Neural cell (in vitro differentiated cells): Measurements from ENCODE around the gene GADL1. TPM values are rescaled to one million over a fixed set of nuclear protein-coding genes. Genes with fewer than 3 reads are reported as not detected.

Experiments
- H2AFZ ChIP-seq: fragments of 200-600, 300-800 bp; sonication (generic), shearing (Covaris generic); 2 replicates; pipeline ENCODE4 v1.6.0; 2014; ENCODE audit warnings: low read depth, mild to moderate bottlenecking, antibody characterized with exemption, low read length, moderate library complexity
- H3F3A ChIP-seq: fragments of 200-600 bp; shearing (Covaris generic); 2 replicates; pipeline ENCODE4 v1.6.1; 2016; ENCODE audit warnings: mild to moderate bottlenecking, moderate library complexity, mixed read lengths, antibody characterized with exemption, low read length; ENCODE audit not compliant: insufficient read depth, poor library complexity, severe bottlenecking
- H3K27ac ChIP-seq: fragments of 200-600, 300-800 bp; sonication (generic), shearing (Covaris generic); 2 replicates; pipeline ENCODE4 v1.5.1; 2014; ENCODE audit warnings: mild to moderate bottlenecking, low read length, moderate library complexity
- H3K27me3 ChIP-seq: fragments of 300-800, 200-600 bp; sonication (generic), shearing (Covaris generic); 2 replicates; pipeline ENCODE4 v1.6.0; 2014; ENCODE audit warnings: mild to moderate bottlenecking, low read depth, low read length, moderate library complexity; ENCODE audit not compliant: insufficient read depth
- H3K36me3 ChIP-seq: fragments of 300-800, 200-600 bp; sonication (generic), shearing (Covaris generic); 2 replicates; pipeline ENCODE4 v1.5.1; 2014; ENCODE audit warnings: mild to moderate bottlenecking, antibody characterized with exemption, low read length, moderate library complexity; ENCODE audit not compliant: insufficient read depth
- H3K4me2 ChIP-seq: fragments of 300-800, 200-600 bp; sonication (generic), shearing (Covaris generic); 2 replicates; pipeline ENCODE4 v1.6.0; 2014; ENCODE audit warnings: mild to moderate bottlenecking, low read length
- H3K4me3 ChIP-seq: fragments of 300-800, 200-600 bp; sonication (generic), shearing (Covaris generic); 2 replicates; pipeline ENCODE4 v1.5.1; 2014; ENCODE audit warnings: mild to moderate bottlenecking, low read length, moderate library complexity
- H3K79me2 ChIP-seq: fragments of 200-600 bp; shearing (Covaris generic); replicated peaks from 2 replicates; pipeline ENCODE4 v1.6.0; 2014; ENCODE audit warnings: mild to moderate bottlenecking, low read length, moderate library complexity; ENCODE audit not compliant: insufficient read depth
- H3K9ac ChIP-seq: fragments of 300-800, 200-600 bp; sonication (generic), shearing (Covaris generic); 2 replicates; pipeline ENCODE4 v1.6.1; 2016; ENCODE audit warnings: mild to moderate bottlenecking, low read length, mixed read lengths
- H3K9me2 ChIP-seq: fragments of 200-600 bp; shearing (Covaris generic); 2 replicates; pipeline ENCODE4 v1.6.1; 2016; ENCODE audit warnings: mild to moderate bottlenecking, low read length, mixed read lengths; ENCODE audit not compliant: insufficient read depth
- H3K9me3 ChIP-seq: fragments of 200-600, 300-800 bp; sonication (generic), shearing (Covaris generic); 2 replicates; pipeline ENCODE4 v1.6.1; 2016; ENCODE audit warnings: mild to moderate bottlenecking, mixed run types, low read length, moderate library complexity, mixed read lengths
- H4K20me1 ChIP-seq: fragments of 200-600 bp; shearing (Covaris generic); 2 replicates; pipeline ENCODE4 v1.6.1; 2016; ENCODE audit warnings: mild to moderate bottlenecking, mixed run types; ENCODE audit not compliant: insufficient read depth
- EP300 ChIP-seq: fragments of 450-650 bp; conservative IDR thresholded peaks from 2 replicates; pipeline ENCODE4 v1.6.1; 2014; ENCODE audit warnings: antibody characterized with exemption, mild to moderate bottlenecking, moderate library complexity; ENCODE audit not compliant: poor library complexity, severe bottlenecking
- EZH2 ChIP-seq: fragments of 200-600, 300-800 bp; shearing (Covaris generic), sonication (generic); IDR thresholded peaks from 2 replicates; pipeline ENCODE4 v1.6.1; 2014; ENCODE audit warnings: antibody characterized with exemption, low read length, borderline replicate concordance, mild to moderate bottlenecking; ENCODE audit not compliant: insufficient read depth, poor library complexity, severe bottlenecking
- MXI1 ChIP-seq: fragments of 450-650 bp; conservative IDR thresholded peaks from 2 replicates; pipeline ENCODE4 v1.6.1; 2014; ENCODE audit warnings: antibody characterized with exemption, mild to moderate bottlenecking; ENCODE audit not compliant: poor library complexity, severe bottlenecking
- POLR2AphosphoS5 ChIP-seq: IDR thresholded peaks from 2 replicates; pipeline ENCODE4 v1.6.1; 2012
- RAD21 ChIP-seq: fragments of 450-650 bp; conservative IDR thresholded peaks from 2 replicates; pipeline ENCODE4 v1.6.1; 2014; ENCODE audit warnings: antibody characterized with exemption, mild to moderate bottlenecking, moderate library complexity
- SMC3 ChIP-seq: fragments of 450-650 bp; conservative IDR thresholded peaks from 2 replicates; pipeline ENCODE4 v1.6.1; 2014; ENCODE audit warnings: antibody characterized with exemption, mild to moderate bottlenecking, moderate library complexity; ENCODE audit not compliant: poor library complexity
- TAF1 ChIP-seq: IDR thresholded peaks from 2 replicates; pipeline ENCODE4 v1.6.1; 2012; ENCODE audit warnings: low read depth
- polyA plus RNA-seq: library from polyadenylated mRNA; depleted of rRNA; stranded (reverse); fragments of >200 nt; gene quantifications from 2 replicates; pipeline ENCODE4 v1.2.3, GENCODE V29; 2014
- TF ChIP-seq, protein P1 (sequence below): IDR thresholded peaks from 2 replicates; pipeline ENCODE4 v1.6.1; 2012; ENCODE audit warnings: borderline replicate concordance
- TF ChIP-seq, protein P2 (sequence below): fragments of 450-650 bp; IDR thresholded peaks from 2 replicates; pipeline ENCODE4 v1.5.1; 2014; ENCODE audit warnings: antibody characterized with exemption, mild to moderate bottlenecking, moderate library complexity; ENCODE audit not compliant: poor library complexity, severe bottlenecking

GADL1 gene
- polyA plus RNA-seq, 1 donor from 2014 or later, result not detected

DNA sequence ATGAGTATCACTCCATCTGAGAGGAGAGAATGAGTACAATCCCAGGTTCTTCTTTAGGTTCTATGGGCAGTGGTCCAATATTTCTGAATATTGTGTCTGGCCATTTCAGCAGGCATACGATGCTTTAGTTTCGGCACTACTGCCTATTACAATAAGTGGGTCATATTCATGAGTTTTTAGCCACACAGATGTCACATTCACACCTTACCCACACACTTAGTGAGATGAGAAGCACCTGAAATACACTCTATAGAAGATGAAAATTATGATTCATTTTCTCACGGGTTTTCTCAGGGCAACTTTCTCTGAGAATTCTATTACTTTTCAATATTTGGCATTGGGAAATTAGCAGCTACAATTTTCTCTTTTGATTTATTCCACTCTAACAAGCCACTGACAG lies 155.9 kb downstream of the GADL1 start:
- Histone ChIP-seq H3K27me3 (no peaks in the 10 kb centered on the region), H2AFZ (no peak overlapping the region), H3K4me2 (no peak overlapping the region), H3K4me3 (no peak overlapping the region), H4K20me1 (no peaks in the 10 kb centered on the region), H3K9ac (no peak overlapping the region), H3K9me2 (no peaks in the 10 kb centered on the region), H3K36me3 (no peaks in the 10 kb centered on the region), H3F3A (no peaks in the 10 kb centered on the region), H3K9me3 (no peaks in the 10 kb centered on the region), H3K79me2 (no peaks in the 10 kb centered on the region), H3K27ac (no peak overlapping the region)
- no peak for TF ChIP-seq EZH2
- TF ChIP-seq SMC3, result no peak
- TF ChIP-seq EP300, result no peak
- TF ChIP-seq, protein P1, sequence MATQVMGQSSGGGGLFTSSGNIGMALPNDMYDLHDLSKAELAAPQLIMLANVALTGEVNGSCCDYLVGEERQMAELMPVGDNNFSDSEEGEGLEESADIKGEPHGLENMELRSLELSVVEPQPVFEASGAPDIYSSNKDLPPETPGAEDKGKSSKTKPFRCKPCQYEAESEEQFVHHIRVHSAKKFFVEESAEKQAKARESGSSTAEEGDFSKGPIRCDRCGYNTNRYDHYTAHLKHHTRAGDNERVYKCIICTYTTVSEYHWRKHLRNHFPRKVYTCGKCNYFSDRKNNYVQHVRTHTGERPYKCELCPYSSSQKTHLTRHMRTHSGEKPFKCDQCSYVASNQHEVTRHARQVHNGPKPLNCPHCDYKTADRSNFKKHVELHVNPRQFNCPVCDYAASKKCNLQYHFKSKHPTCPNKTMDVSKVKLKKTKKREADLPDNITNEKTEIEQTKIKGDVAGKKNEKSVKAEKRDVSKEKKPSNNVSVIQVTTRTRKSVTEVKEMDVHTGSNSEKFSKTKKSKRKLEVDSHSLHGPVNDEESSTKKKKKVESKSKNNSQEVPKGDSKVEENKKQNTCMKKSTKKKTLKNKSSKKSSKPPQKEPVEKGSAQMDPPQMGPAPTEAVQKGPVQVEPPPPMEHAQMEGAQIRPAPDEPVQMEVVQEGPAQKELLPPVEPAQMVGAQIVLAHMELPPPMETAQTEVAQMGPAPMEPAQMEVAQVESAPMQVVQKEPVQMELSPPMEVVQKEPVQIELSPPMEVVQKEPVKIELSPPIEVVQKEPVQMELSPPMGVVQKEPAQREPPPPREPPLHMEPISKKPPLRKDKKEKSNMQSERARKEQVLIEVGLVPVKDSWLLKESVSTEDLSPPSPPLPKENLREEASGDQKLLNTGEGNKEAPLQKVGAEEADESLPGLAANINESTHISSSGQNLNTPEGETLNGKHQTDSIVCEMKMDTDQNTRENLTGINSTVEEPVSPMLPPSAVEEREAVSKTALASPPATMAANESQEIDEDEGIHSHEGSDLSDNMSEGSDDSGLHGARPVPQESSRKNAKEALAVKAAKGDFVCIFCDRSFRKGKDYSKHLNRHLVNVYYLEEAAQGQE, result no peak
- no peak for TF ChIP-seq RAD21
- TF ChIP-seq, protein P2, sequence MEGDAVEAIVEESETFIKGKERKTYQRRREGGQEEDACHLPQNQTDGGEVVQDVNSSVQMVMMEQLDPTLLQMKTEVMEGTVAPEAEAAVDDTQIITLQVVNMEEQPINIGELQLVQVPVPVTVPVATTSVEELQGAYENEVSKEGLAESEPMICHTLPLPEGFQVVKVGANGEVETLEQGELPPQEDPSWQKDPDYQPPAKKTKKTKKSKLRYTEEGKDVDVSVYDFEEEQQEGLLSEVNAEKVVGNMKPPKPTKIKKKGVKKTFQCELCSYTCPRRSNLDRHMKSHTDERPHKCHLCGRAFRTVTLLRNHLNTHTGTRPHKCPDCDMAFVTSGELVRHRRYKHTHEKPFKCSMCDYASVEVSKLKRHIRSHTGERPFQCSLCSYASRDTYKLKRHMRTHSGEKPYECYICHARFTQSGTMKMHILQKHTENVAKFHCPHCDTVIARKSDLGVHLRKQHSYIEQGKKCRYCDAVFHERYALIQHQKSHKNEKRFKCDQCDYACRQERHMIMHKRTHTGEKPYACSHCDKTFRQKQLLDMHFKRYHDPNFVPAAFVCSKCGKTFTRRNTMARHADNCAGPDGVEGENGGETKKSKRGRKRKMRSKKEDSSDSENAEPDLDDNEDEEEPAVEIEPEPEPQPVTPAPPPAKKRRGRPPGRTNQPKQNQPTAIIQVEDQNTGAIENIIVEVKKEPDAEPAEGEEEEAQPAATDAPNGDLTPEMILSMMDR, result no peak
- TF ChIP-seq TAF1, result no peak
- no peak for TF ChIP-seq POLR2AphosphoS5
- TF ChIP-seq MXI1, result no peak

DNA sequence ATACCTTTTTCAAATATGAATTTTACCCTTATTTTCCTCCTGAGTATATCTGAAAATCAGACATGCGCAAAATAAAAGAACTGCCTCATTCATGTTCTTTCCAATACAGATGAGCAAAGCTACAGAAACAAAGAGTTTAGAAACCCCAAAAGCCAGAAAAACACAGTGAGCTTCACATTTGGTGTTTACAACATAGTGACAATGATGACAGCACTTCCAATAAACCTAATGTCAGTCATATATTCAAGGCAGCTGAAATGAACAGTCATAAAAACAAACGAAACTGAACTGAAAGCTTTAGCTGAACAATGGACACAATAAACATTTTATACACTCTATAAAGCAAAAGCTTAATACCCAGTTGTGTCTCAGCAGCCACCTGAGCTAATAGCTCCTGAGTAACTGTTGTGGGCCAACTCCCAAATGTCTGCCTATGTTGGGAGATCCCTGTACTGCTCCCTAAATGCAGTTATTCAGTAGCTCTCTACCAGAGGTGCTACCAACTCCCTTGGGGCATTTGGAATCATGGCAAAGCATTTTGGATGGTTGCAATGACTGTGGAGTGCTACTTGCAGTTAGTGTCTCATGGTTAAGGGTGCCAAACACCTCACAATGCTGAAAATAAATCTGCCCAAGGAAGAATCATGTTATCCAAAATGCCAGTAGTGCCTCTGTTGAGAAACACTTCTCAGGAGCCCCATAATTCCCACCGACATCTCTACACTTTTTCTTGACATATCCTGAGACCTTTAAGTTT lies 156.5 kb downstream of the GADL1 start:
- Histone ChIP-seq H3K9me2 (no peaks in the 10 kb centered on the region), H2AFZ (no peak overlapping the region), H3K4me2 (no peak overlapping the region), H3K9me3 (no peaks in the 10 kb centered on the region), H3K27ac (no peak overlapping the region), H3K36me3 (no peaks in the 10 kb centered on the region), H3K9ac (no peak overlapping the region), H3K27me3 (no peaks in the 10 kb centered on the region), H4K20me1 (no peaks in the 10 kb centered on the region), H3F3A (no peaks in the 10 kb centered on the region), H3K4me3 (no peak overlapping the region), H3K79me2 (no peaks in the 10 kb centered on the region)
- TF ChIP-seq POLR2AphosphoS5 (no peak), SMC3 (no peak), RAD21 (no peak), TAF1 (no peak), EZH2 (no peak), EP300 (no peak), MXI1 (no peak)
- TF ChIP-seq, protein P2, result no peak
- TF ChIP-seq, protein P1, result no peak
